Epithelial cell of proximal tubule (primary cell): ENCODE results near the gene SGSM1. TPM values are rescaled to one million over a fixed set of nuclear protein-coding genes. Genes with fewer than 3 reads are reported as not detected.
"Not testable (repeated sequence)": the region's sequence is repeated elsewhere in the genome, so short reads cannot be mapped to it uniquely, and the experiment has no call there.

Experiments
- DNase-seq: peaks from one replicate; pipeline ENCODE4 v3.0.0-alpha.2; 2011; ENCODE audit warnings: low read depth
- H3K4me3 ChIP-seq: 2 replicates; pipeline ENCODE4 v1.5.1; 2011; ENCODE audit warnings: low read depth, mild to moderate bottlenecking, low read length
- total RNA-seq: library from RNA; depleted of rRNA; stranded (reverse); fragments of >200 nt; gene quantifications from 2 replicates; pipeline ENCODE4 v1.2.3, GENCODE V29; 2015
- TF ChIP-seq, protein P1 (sequence below): conservative IDR thresholded peaks from 2 replicates; pipeline ENCODE4 v1.5.1; 2012; ENCODE audit warnings: low read depth, mild to moderate bottlenecking, low read length

SGSM1 gene
- total RNA-seq, 1 donor from 2014 or later = under 0.01 TPM

GRCh38 chr22:24830205-24830979 lies 24.4 kb downstream of the SGSM1 start:
- H3K4me3 ChIP-seq = no peak overlapping the region
- TF ChIP-seq, protein P1, sequence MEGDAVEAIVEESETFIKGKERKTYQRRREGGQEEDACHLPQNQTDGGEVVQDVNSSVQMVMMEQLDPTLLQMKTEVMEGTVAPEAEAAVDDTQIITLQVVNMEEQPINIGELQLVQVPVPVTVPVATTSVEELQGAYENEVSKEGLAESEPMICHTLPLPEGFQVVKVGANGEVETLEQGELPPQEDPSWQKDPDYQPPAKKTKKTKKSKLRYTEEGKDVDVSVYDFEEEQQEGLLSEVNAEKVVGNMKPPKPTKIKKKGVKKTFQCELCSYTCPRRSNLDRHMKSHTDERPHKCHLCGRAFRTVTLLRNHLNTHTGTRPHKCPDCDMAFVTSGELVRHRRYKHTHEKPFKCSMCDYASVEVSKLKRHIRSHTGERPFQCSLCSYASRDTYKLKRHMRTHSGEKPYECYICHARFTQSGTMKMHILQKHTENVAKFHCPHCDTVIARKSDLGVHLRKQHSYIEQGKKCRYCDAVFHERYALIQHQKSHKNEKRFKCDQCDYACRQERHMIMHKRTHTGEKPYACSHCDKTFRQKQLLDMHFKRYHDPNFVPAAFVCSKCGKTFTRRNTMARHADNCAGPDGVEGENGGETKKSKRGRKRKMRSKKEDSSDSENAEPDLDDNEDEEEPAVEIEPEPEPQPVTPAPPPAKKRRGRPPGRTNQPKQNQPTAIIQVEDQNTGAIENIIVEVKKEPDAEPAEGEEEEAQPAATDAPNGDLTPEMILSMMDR = no peak
- no peak for DNase-seq

- TF ChIP-seq, protein P1 = no peak
Measured at GRCh38 chr22:24831687-24832086, 25.7 kb downstream of the SGSM1 start.

DNA sequence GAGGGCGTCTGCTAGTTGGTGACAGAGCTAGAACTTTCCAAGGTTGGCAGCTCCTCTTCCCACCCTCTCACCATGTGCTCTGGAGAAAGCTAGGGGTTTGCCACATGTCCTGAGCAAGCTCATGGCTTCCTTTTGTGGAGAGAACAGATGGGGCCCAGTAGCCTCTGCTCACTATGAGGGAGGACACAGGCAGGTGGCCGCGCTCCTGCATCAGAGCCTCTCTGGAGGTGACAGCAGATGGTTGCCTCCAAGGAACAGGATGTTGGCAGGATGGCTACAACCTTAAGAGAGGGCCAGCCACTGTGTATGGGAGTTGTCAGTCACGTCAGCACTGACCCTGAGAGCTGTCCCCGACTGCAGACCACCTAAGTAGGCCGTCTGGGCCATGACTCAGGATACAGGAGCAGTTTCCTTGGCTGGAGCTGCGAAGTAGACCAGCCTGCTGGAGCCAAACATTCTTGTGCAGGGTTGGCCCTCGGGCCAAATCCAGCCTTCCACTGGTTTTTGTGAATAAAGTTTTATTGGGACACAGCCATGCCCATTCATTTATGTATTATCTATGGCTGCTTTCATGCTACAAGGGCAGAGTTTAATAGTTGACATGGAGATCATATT lies 28.0 kb downstream of the SGSM1 start:
- no peak overlapping the region for H3K4me3 ChIP-seq
- TF ChIP-seq, protein P1 = no peak
- DNase-seq = no peak

More at GRCh38 chr22:24831687-24832086, 25.7 kb downstream of the SGSM1 start:
- DNase-seq = no peak
- no peak overlapping the region for H3K4me3 ChIP-seq

DNA sequence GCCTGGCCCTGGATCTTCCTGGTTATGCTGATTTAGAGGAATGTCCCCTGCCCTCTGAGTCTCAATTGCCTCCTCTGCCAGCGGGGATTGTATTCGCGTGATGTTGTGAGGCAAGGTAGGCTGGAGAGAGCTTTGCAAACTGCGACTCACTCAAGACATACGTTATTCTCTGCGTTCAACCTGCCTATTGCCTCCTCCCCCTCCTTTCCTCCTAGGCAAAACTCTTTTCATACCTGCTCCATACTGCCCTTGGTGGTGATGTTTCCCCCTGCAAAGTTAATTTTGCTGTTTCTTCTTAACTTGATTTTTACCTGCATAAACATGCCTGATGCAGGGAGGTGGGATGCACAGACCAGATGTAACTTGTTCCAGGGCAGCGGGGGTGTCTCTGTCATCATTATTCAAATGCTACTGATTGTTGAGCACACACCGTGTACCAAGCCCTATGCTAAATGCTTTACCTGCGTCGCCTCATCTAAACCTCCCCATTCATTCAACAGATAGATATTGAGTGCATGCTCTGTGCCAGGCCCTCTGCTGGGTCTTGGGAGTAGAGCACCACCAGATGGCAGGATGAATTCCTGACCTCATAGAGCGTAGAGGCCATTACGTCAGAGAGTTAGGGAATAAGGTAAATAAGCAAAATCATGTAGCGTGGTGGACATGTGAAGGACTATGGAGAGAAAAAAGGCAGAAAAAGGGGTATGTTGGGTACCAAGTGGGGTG lies 29.0 kb downstream of the SGSM1 start:
- TF ChIP-seq, protein P1 = peak; percentile 51
- H3K4me3 ChIP-seq = no peak overlapping the region
- DNase-seq = no peak

DNA sequence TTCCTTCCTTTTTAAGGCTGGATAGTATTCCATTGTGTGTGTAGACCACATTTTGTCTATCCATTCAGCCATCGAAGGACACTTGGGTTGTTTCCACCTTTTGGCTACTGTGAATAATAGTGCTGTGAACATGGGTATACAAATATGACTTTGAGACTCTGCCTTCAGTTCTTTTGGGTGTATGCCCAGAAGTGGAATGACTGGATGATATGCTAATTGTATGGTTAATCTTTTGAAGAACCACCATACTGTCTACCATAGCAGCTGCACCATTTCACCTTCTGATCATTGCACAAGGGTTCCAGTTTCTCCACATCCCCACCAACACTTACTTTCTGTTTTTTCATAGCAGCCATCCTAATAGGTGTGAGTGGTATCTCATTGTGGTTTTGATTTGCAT lies 30.3 kb downstream of the SGSM1 start:
- DNase-seq = no peak

GRCh38 chr22:24837517-24837916 lies 31.5 kb downstream of the SGSM1 start:
- not testable (repeated sequence) for DNase-seq, H3K4me3 ChIP-seq

More for the DNA sequence above, 30.3 kb downstream of the SGSM1 start:
- TF ChIP-seq, protein P1 = no peak
- H3K4me3 ChIP-seq = no peak overlapping the region

DNA sequence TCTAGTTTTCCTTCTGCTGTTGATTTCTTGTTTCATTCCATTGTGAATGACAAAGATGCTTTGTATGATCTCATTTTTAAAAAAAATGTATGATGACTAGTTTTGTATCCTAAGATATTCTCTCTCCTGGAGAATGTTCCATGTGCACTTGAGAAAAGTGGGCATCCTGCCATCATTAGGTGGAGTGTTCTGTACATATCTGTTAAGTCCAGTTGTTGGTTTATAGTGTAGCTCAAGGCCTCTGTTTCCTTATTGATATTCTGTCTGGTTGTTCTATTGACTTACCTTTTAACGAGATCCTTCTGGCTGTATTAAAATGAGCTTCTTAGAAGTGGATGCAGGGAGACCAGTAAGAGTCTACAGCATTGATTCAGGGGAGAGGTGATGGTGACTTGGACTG lies 35.2 kb downstream of the SGSM1 start:
- TF ChIP-seq, protein P1 = no peak
- no peak for DNase-seq
- H3K4me3 ChIP-seq = no peak overlapping the region
